ENCODE data around the gene KRT33A.

KRT33A gene

DNA sequence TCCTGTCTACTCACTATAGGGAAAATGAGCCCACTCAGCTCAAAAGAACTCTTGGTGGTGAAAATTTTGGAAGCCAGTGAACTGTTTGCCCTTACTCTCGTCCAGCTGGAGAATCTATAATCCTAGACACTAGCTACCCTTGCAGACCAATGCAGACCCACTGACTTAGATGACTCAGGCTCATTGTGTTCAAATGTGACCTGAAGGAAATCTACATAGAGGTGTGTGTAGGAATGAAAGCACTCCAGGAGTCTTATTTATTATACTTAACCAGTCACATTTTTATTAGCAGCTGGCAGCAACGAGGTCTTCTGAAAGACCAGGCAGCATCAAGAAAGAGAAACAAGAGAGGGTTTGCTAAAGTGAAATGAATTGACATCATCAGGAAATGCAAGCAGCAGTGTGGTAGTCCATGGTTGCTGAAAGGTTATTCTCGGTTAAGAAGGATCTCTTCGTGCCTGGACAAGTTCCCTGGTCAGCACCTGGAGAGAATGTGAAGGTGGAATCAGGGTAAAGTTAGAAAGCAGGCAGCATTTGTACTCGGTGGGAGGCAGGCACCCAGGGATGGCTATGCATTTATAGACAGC, 49.3 kb downstream of the KRT33A start:
- Histone ChIP-seq H3K27ac (no peak overlapping the region), H3K36me3 (no peaks in the 10 kb centered on the region), H3K4me3 (ENCODE audit: low read depth in 1 of 2, low read length in 1 of 2) (no peak overlapping the region), H3K4me1 (ENCODE audit: control insufficient read depth in 1 of 2, insufficient read depth in 1 of 2, low read depth in 1 of 2, low read length in 1 of 2) (peaks cover 12 to 22% of the 10 kb centered on the region in 2 experiments), H3K27me3 (no peaks in the 10 kb centered on the region), H3K9me3 (no peaks in the 10 kb centered on the region)
- TF ChIP-seq, protein P1, sequence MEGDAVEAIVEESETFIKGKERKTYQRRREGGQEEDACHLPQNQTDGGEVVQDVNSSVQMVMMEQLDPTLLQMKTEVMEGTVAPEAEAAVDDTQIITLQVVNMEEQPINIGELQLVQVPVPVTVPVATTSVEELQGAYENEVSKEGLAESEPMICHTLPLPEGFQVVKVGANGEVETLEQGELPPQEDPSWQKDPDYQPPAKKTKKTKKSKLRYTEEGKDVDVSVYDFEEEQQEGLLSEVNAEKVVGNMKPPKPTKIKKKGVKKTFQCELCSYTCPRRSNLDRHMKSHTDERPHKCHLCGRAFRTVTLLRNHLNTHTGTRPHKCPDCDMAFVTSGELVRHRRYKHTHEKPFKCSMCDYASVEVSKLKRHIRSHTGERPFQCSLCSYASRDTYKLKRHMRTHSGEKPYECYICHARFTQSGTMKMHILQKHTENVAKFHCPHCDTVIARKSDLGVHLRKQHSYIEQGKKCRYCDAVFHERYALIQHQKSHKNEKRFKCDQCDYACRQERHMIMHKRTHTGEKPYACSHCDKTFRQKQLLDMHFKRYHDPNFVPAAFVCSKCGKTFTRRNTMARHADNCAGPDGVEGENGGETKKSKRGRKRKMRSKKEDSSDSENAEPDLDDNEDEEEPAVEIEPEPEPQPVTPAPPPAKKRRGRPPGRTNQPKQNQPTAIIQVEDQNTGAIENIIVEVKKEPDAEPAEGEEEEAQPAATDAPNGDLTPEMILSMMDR (IDR thresholded peaks at IDR 0.05), result no peak

- H3K4me1 ChIP-seq (ENCODE audit: control insufficient read depth in 1 of 2, insufficient read depth in 1 of 2, low read depth in 1 of 2, low read length in 1 of 2), result peaks cover 12 to 22% of the 10 kb centered on the region in 2 experiments
- TF ChIP-seq, protein P1 (IDR thresholded peaks at IDR 0.05), result no peak
- no peaks in the 10 kb centered on the region for H3K27me3 ChIP-seq
- no peak overlapping the region for H3K27ac ChIP-seq
- H3K9me3 ChIP-seq, result no peaks in the 10 kb centered on the region
- no peak overlapping the region for H3K4me3 ChIP-seq (ENCODE audit: low read depth in 1 of 2, low read length in 1 of 2)
- H3K36me3 ChIP-seq, result no peaks in the 10 kb centered on the region
Measured at GRCh38 chr17:41298458-41299135, 52.0 kb downstream of the KRT33A start.

DNA sequence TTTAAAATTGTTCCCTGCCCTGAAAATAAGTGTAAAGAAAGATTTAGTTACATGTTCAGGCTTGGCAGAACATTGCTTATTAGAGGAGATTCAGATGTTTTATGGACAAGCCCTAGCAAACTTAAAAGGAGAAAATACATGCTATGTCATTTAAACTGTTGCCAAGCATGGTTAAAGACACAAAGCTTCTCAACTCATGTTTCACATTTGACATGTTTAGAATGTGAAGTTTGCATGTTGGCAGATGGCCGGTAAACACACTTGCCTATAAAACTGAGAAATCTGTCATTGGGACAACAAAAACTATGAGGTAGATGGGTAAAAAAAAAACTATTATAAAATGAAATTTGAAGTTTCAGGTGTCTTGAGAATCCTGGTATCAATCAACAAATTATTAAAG, 53.8 kb downstream of the KRT33A start:
- no peak overlapping the region for H3K4me3 ChIP-seq (ENCODE audit: low read depth in 1 of 2, low read length in 1 of 2)
- H3K36me3 ChIP-seq, result no peaks in the 10 kb centered on the region
- H3K9me3 ChIP-seq, result no peaks in the 10 kb centered on the region
- no peaks in the 10 kb centered on the region for H3K27me3 ChIP-seq
- TF ChIP-seq, protein P1 (IDR thresholded peaks at IDR 0.05), result no peak
- no peak overlapping the region for H3K27ac ChIP-seq
- H3K4me1 ChIP-seq (ENCODE audit: control insufficient read depth in 1 of 2, insufficient read depth in 1 of 2, low read depth in 1 of 2, low read length in 1 of 2), result peaks cover 0 to 8% of the 10 kb centered on the region in 2 experiments

Data from neutrophil (primary cell).